ENCODE data around the gene SCFD2.
A peak's percentile ranks its signal among the peaks of the same experiment; 100 is the strongest.
"Not testable (repeated sequence)": the region's sequence is repeated elsewhere in the genome, so short reads cannot be mapped to it uniquely, and the experiment has no call there.

SCFD2 gene

GRCh38 chr4:53307210-53307609 is 58.7 kb downstream of the SCFD2 start:
- DNase-seq (ENCODE audit: low read depth): no peak
- H3K4me3 ChIP-seq (ENCODE audit: control insufficient read depth, low read depth, low read length): no peak overlapping the region
- no peak for TF ChIP-seq CTCF (IDR thresholded peaks at IDR 0.05; ENCODE audit: control insufficient read depth, insufficient read depth, low read depth, low read length, missing control alignments)

DNA sequence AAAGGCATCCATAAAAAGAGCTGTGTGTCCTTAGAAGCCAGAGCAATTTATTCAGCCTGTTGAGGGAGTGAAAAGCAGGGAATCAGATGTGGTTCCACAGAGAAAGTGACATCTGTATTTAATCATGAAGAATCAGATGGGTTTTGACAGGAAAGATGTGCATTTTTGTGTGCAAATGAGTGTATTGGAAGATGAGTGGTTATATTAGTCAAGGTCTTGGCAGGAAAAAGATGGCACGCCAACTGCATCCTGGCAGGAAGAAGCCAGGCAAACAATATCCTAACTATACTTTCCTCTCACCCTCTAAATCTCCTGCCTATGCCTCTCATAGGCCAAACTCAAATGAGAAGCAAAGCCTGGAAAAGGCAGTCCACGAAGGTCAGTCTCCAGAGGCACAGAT is 59.1 kb downstream of the SCFD2 start:
- TF ChIP-seq CTCF (IDR thresholded peaks at IDR 0.05; ENCODE audit: control insufficient read depth, insufficient read depth, low read depth, low read length, missing control alignments): no peak
- H3K4me3 ChIP-seq (ENCODE audit: control insufficient read depth, low read depth, low read length): no peak overlapping the region
- peak; percentile 91 for DNase-seq (ENCODE audit: low read depth)

DNA sequence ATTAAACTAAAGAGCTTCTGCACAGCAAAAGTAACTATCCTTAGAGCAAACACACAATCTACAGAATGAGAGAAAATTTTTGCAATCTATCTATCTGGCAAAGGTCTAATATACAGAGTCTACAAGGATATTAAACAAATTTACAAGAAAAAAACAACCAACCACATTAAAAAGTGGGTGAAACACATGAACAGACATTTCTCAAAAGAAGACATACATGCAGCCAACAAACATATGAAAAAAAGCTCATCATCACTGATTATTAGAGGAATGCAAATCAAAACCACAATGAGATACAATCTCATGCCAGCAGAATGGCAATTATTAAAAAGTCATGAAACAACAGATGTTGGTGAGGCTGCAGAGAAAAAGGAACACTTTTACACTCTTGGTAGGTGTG is 73.7 kb downstream of the SCFD2 start:
- not testable (repeated sequence) for H3K4me3 ChIP-seq (ENCODE audit: control insufficient read depth, low read depth, low read length); DNase-seq (ENCODE audit: low read depth)

DNA sequence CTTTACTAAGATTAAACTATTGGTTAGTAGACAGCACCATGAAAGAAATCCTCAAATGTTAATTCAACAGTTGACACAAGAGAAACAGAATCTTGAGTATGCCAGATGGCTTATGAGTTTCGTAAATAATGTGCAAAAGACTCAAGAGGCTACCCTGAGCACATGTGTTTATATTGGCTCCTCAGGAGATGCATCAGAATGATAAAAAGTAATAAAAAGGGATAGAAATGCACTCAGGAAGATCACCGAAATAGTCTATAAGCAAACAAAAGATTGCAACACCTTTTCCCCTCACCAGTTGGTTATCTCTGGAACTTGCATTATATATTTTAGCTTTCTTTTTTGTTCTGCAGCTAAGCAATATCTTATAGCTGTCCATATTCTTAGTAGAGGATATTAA is 84.4 kb downstream of the SCFD2 start:
- peak; percentile 8 for DNase-seq (ENCODE audit: low read depth)
- no peak for TF ChIP-seq CTCF (IDR thresholded peaks at IDR 0.05; ENCODE audit: control insufficient read depth, insufficient read depth, low read depth, low read length, missing control alignments)
- no peak overlapping the region for H3K4me3 ChIP-seq (ENCODE audit: control insufficient read depth, low read depth, low read length)

GRCh38 chr4:53280846-53281245 is 85.0 kb downstream of the SCFD2 start:
- no peak for TF ChIP-seq CTCF (IDR thresholded peaks at IDR 0.05; ENCODE audit: control insufficient read depth, insufficient read depth, low read depth, low read length, missing control alignments)
- no peak for DNase-seq (ENCODE audit: low read depth)
- no peak overlapping the region for H3K4me3 ChIP-seq (ENCODE audit: control insufficient read depth, low read depth, low read length)

DNA sequence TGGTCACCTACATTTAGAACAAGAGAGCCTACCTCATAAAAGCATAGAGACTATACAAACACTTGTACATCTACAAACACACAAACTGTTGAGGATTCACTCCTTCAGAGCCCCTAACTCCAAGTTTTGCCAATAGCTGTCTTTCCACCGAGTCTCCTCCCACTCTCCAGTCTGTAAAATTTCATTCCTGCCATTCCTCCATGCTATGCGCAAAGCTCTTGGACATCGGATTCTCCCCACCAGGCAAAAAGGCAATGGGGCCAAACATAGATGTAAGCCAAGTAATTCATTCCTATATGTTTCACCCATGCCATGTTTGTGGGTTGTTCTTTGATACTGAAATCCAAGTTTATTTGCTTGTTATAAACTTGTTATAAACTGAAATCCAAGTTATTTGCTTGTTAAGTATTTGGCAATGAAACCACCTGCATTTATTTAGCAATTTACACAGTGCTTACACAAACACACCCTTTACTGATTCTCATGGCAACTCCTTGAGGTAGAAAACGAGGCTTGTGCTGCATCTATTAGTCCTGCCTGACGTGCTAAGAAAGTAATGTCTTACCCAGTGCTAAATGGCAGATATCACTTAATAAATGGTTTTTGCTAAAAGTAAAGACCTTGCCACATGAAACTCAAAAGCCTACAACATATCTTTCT is 91.1 kb downstream of the SCFD2 start:
- DNase-seq (ENCODE audit: low read depth): no peak
- no peak overlapping the region for H3K4me3 ChIP-seq (ENCODE audit: control insufficient read depth, low read depth, low read length)
- TF ChIP-seq CTCF (IDR thresholded peaks at IDR 0.05; ENCODE audit: control insufficient read depth, insufficient read depth, low read depth, low read length, missing control alignments): no peak

DNA sequence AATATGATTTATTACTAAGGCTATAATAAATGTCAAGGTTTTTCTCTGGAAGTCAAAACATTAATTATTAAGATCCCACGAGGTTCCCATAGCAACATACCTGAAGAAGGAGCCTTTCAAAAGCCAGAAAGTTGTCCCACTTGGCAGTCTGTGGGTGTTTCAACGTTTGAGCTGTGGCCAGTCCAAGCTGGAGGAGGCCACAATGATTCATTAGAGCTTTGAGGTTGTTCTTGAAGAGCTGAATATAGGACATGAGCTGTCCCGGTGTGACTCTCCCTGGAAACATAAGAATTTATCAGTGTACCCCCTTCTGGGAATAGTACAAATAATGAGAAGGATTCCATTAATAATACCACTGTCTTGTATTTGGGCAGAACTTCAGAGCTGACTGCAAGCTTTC is 92.1 kb downstream of the SCFD2 start:
- DNase-seq (ENCODE audit: low read depth): peak; percentile 8
- H3K4me3 ChIP-seq (ENCODE audit: control insufficient read depth, low read depth, low read length): no peak overlapping the region
- no peak for TF ChIP-seq CTCF (IDR thresholded peaks at IDR 0.05; ENCODE audit: control insufficient read depth, insufficient read depth, low read depth, low read length, missing control alignments)
